PC-3 (cell line): Measurements from ENCODE around the gene SCNN1B. TPM values are rescaled to one million over a fixed set of nuclear protein-coding genes. Genes with fewer than 3 reads are reported as not detected.

Experiments used
- ATAC-seq: fragments of 200-7000 bp; cut with Tn5 transposase; 2 replicates; pipeline ENCODE4 v1.9.1; 2020; ENCODE audit warnings: mild to moderate bottlenecking, moderate library complexity
- BruUV-seq: library from RNA; stranded (reverse); fragments of 400-500 nt; replicated peaks from 2 replicates; lab custom pipeline; 2021; lab: Mats Ljungman, UMichigan
- CTCF ChIA-PET: fragments of 300-600 bp; sonication (Branson Sonifier 250); formaldehyde crosslinking; loops from one replicate; lab custom pipeline; 2022; ENCODE audit warnings: antibody characterized with exemption; lab: Charles Lee
- POLR2A ChIA-PET: fragments of 300-600 bp; sonication (Branson Sonifier 250); formaldehyde crosslinking; loops from one replicate; lab custom pipeline; 2022; ENCODE audit warnings: antibody characterized with exemption; ENCODE audit not compliant: unreplicated experiment; lab: Charles Lee
- DNase-seq: peaks from one replicate; pipeline ENCODE4 v3.0.0-alpha.2; 2015
- H2AFZ ChIP-seq: fragments of 300-600 bp; sonication (generic); 2 replicates; pipeline ENCODE4 v1.6.0; 2016; ENCODE audit warnings: antibody characterized with exemption, low read length
- H3F3A ChIP-seq: fragments of 300-600 bp; sonication (generic); one replicate; pipeline ENCODE4 v1.6.0; 2017; ENCODE audit warnings: antibody characterized with exemption, low read length, control low read depth, mild to moderate bottlenecking; ENCODE audit not compliant: unreplicated experiment
- H3K27ac ChIP-seq: fragments of 300-600 bp; sonication (generic); 2 replicates; pipeline ENCODE4 v1.5.1; 2016; ENCODE audit warnings: mild to moderate bottlenecking, low read length
- H3K27me3 ChIP-seq: fragments of 300-600 bp; sonication (generic); 2 replicates; pipeline ENCODE4 v1.6.1; 2016; ENCODE audit warnings: low read length, mixed read lengths
- H3K36me3 ChIP-seq: fragments of 300-600 bp; sonication (generic); 2 replicates; pipeline ENCODE4 v1.6.1; 2016; ENCODE audit warnings: low read depth, mixed run types, low read length, mixed read lengths
- H3K4me1 ChIP-seq: fragments of 300-600 bp; sonication (generic); 2 replicates; pipeline ENCODE4 v1.5.1; 2016; ENCODE audit warnings: low read length; ENCODE audit not compliant: insufficient read depth
- H3K4me2 ChIP-seq: fragments of 300-600 bp; sonication (generic); 2 replicates; pipeline ENCODE4 v1.6.0; 2016; ENCODE audit warnings: low read length
- H3K4me3 ChIP-seq: fragments of 300-600 bp; sonication (generic); 2 replicates; pipeline ENCODE4 v1.5.1; 2016; ENCODE audit warnings: mild to moderate bottlenecking, low read length, mixed read lengths
- H3K79me2 ChIP-seq: fragments of 300-600 bp; sonication (generic); 2 replicates; pipeline ENCODE4 v1.6.1; 2017; ENCODE audit warnings: low read length, mixed read lengths
- H3K9ac ChIP-seq: fragments of 300-600 bp; sonication (generic); 2 replicates; pipeline ENCODE4 v1.6.0; 2016; ENCODE audit warnings: mild to moderate bottlenecking, low read length
- H3K9me2 ChIP-seq: fragments of 300-600 bp; sonication (generic); replicated peaks from 2 replicates; pipeline ENCODE4 v1.6.1; 2016; ENCODE audit warnings: mixed run types, low read length, mixed read lengths
- H3K9me3 ChIP-seq: fragments of 300-600 bp; sonication (generic); 2 replicates; pipeline ENCODE4 v1.6.1; 2016; ENCODE audit warnings: low read length, mixed read lengths
- H4K20me1 ChIP-seq: fragments of 300-600 bp; sonication (generic); 2 replicates; pipeline ENCODE4 v1.6.1; 2016; ENCODE audit warnings: low read length, mixed read lengths
- CTCF ChIP-seq: fragments of 300-600 bp; sonication (generic); conservative IDR thresholded peaks from 2 replicates; pipeline ENCODE4 v1.5.1; 2017; ENCODE audit warnings: antibody characterized with exemption, low read depth, mild to moderate bottlenecking, low read length
- EZH2 ChIP-seq: fragments of 300-600 bp; sonication (generic); IDR thresholded peaks from one replicate; pipeline ENCODE4 v1.6.1; 2017; ENCODE audit warnings: antibody characterized with exemption, mild to moderate bottlenecking, low read length; ENCODE audit not compliant: unreplicated experiment
- EZH2phosphoT487 ChIP-seq: fragments of 300-600 bp; sonication (generic); IDR thresholded peaks from 2 replicates; pipeline ENCODE4 v1.6.1; 2018; ENCODE audit warnings: mild to moderate bottlenecking, antibody characterized with exemption, low read length, borderline replicate concordance
- intact Hi-C: fragments of 100-400 bp; cut with micrococcal nuclease; formaldehyde crosslinking; loops from 2 replicates; pipeline ENCODE4 v1.9.0; 2023
- total RNA-seq: library from RNA; depleted of rRNA; stranded (reverse); fragments of >200 nt; gene quantifications from 2 replicates; pipeline ENCODE4 v1.2.3, GENCODE V29; 2014

Gene SCNN1B
- total RNA-seq, 1 experiment from 2014 or later, result 4.1 TPM

GRCh38 chr16:23310217-23310616 is 8.1 kb downstream of the SCNN1B start:
- Histone ChIP-seq H3K9me2 (no peaks in the 10 kb centered on the region), H3K27ac (no peak overlapping the region), H3K27me3 (no peaks in the 10 kb centered on the region), H3K4me1 (no peaks in the 10 kb centered on the region), H3K9ac (no peak overlapping the region), H3K9me3 (no peaks in the 10 kb centered on the region), H4K20me1 (no peaks in the 10 kb centered on the region), H3F3A (no peaks in the 10 kb centered on the region), H3K79me2 (no peaks in the 10 kb centered on the region), H2AFZ (no peak overlapping the region), H3K4me2 (no peak overlapping the region), H3K4me3 (no peak overlapping the region), H3K36me3 (no peaks in the 10 kb centered on the region)
- TF ChIP-seq CTCF (no peak), EZH2phosphoT487 (no peak)
- CTCF ChIA-PET, result interaction anchor here (0.7 kb wide), 1 partner anchor 114 kb away, joined by 8 read pairs; no protein-coding TSS in a partner anchor
- DNase-seq (peak; percentile 37), ATAC-seq (peak; percentile 46)
- BruUV-seq, result no TSS peak
- POLR2A ChIA-PET, result interaction anchor here (0.6 to 0.7 kb wide), 2 partner anchors 9 to 10 kb away, joined by 9 to 27 read pairs; no protein-coding TSS in a partner anchor
- intact Hi-C loops, result loop anchor here (10.0 kb wide), 1 partner anchor 55 kb away; no protein-coding TSS in a partner anchor

- Histone ChIP-seq H3K4me3 (no peak overlapping the region), H3F3A (no peaks in the 10 kb centered on the region), H3K4me2 (no peak overlapping the region), H3K4me1 (no peaks in the 10 kb centered on the region), H3K36me3 (no peaks in the 10 kb centered on the region), H3K9me3 (no peaks in the 10 kb centered on the region), H3K9me2 (no peaks in the 10 kb centered on the region), H3K9ac (no peak overlapping the region), H3K27me3 (no peaks in the 10 kb centered on the region), H4K20me1 (no peaks in the 10 kb centered on the region), H2AFZ (no peak overlapping the region), H3K79me2 (no peaks in the 10 kb centered on the region), H3K27ac (no peak overlapping the region)
- BruUV-seq, result no TSS peak
- ChIA-PET CTCF (interaction anchor here (0.7 kb wide), 1 partner anchor 114 kb away, joined by 8 read pairs; no protein-coding TSS in a partner anchor), POLR2A (interaction anchor here (0.6 to 0.7 kb wide), 2 partner anchors 9 to 11 kb away, joined by 9 to 27 read pairs; no protein-coding TSS in a partner anchor)
- intact Hi-C loops, result loop anchor here (10.0 kb wide), 1 partner anchor 54 kb away; no protein-coding TSS in a partner anchor
- no peak for TF ChIP-seq EZH2phosphoT487
- no peak for TF ChIP-seq CTCF
- no peak for TF ChIP-seq EZH2
- ATAC-seq (no peak), DNase-seq (no peak)
These were observed 8.6 kb downstream of the SCNN1B start for GRCh38 chr16:23310744-23311143.

- no peaks in the 10 kb centered on the region for H3K79me2 ChIP-seq
- intact Hi-C loops, result loop anchor here (10.0 kb wide), 1 partner anchor 49 kb away; no protein-coding TSS in a partner anchor
- H3K36me3 ChIP-seq, result no peaks in the 10 kb centered on the region
- no peaks in the 10 kb centered on the region for H3K4me1 ChIP-seq
- ChIA-PET CTCF (no interaction called here), POLR2A (no interaction called here)
- H3K9me2 ChIP-seq, result no peaks in the 10 kb centered on the region
- H3K9me3 ChIP-seq, result no peaks in the 10 kb centered on the region
- ATAC-seq (no peak), DNase-seq (no peak)
- H3K27ac ChIP-seq, result no peak overlapping the region
- BruUV-seq, result no TSS peak
- no peak overlapping the region for H3K4me3 ChIP-seq
- H3K27me3 ChIP-seq, result no peaks in the 10 kb centered on the region
- no peaks in the 10 kb centered on the region for H4K20me1 ChIP-seq
- H2AFZ ChIP-seq, result no peak overlapping the region
- H3F3A ChIP-seq, result no peaks in the 10 kb centered on the region
- H3K9ac ChIP-seq, result no peak overlapping the region
- no peak overlapping the region for H3K4me2 ChIP-seq
- TF ChIP-seq CTCF (no peak), EZH2phosphoT487 (no peak), EZH2 (no peak)
These were observed 14.1 kb downstream of the SCNN1B start for GRCh38 chr16:23316232-23316631.
